Immature natural killer cell (primary cell): ENCODE measurements around the gene LMNA. TPM values are rescaled to one million over a fixed set of nuclear protein-coding genes. Genes with fewer than 3 reads are reported as not detected.

Experiments
- DNase-seq, 3 donors: peaks; one replicate each; pipeline ENCODE4 v3.0.0; 2022; ENCODE audit warnings: mixed read lengths in 1 of 3
- H3K27ac Mint-ChIP-seq, 6 donors: one replicate each; pipeline ENCODE4 v1.8.0; 2020; ENCODE audit warnings: mixed read lengths in 6 of 6, mild to moderate bottlenecking in 5 of 6, inconsistent platforms in 4 of 6, moderate library complexity in 3 of 6
- H3K27me3 Mint-ChIP-seq, 3 donors: one replicate each; pipeline ENCODE4 v1.8.0; 2020 to 2021; ENCODE audit warnings: low read depth in 3 of 3, mild to moderate bottlenecking in 3 of 3, mixed read lengths in 3 of 3, moderate library complexity in 3 of 3, inconsistent platforms in 1 of 3
- H3K36me3 Mint-ChIP-seq, 3 donors: one replicate each; pipeline ENCODE4 v1.8.0; 2020; ENCODE audit warnings: mixed read lengths in 3 of 3, inconsistent platforms in 2 of 3, mild to moderate bottlenecking in 2 of 3
- H3K4me1 Mint-ChIP-seq, 2 donors: one replicate each; pipeline ENCODE4 v1.8.0; 2020; ENCODE audit warnings: inconsistent platforms in 2 of 2, mild to moderate bottlenecking in 2 of 2, mixed read lengths in 2 of 2, moderate library complexity in 1 of 2
- H3K4me3 Mint-ChIP-seq, 5 donors: one replicate each; pipeline ENCODE4 v1.8.0; 2020; ENCODE audit warnings: mild to moderate bottlenecking in 5 of 5, mixed read lengths in 5 of 5, inconsistent platforms in 3 of 5, moderate library complexity in 3 of 5
- H3K9me3 Mint-ChIP-seq, 6 donors: one replicate each; pipeline ENCODE4 v1.8.0; 2020; ENCODE audit warnings: mild to moderate bottlenecking in 6 of 6, mixed read lengths in 6 of 6, inconsistent platforms in 4 of 6, moderate library complexity in 3 of 6
- polyA plus RNA-seq, 3 donors: library from polyadenylated mRNA; unstranded; fragments of 300-500 nt; fragmentation: Illumina TruSeq; gene quantifications; one replicate each; pipeline ENCODE4 v1.2.3, GENCODE V29; 2021

The LMNA gene
- polyA plus RNA-seq, 3 donors from 2014 or later, result 4.4 to 14.0 (median 10.3) TPM

DNA sequence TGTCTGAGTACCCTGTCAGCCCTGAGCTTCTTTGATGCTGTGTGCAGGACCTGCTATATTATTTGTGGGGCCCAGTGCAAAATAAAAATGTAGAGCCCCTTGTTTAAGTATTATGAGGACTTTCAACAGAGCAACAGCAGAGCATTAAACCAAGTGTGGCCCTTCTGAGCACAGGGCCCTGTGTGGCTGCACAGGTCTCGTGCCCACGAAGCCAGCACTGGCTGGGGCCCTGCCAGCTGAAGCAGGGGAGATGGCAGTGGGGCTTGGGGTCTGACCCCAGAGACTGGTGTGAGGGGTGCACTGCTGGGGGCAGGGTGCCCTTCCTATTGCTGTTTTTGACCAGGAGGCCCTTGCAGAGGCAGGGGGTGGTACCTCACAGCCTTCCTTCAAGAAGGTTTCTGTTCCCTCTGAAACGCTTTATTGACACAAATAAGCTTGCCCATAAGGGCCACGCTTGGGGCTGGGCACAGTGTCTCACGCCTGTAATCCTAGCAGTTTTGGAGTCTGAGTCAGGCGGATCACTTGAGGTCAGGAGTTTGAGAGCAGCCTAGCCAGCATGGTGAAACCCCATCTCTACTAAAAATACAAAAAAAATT is 36.7 kb downstream of the LMNA start:
- H3K27me3 Mint-ChIP-seq, result peaks cover 1 to 4% (median 3%) of the 10 kb centered on the region in 3 donors
- H3K36me3 Mint-ChIP-seq, result no peaks in the 10 kb centered on the region
- H3K9me3 Mint-ChIP-seq, result no peaks in the 10 kb centered on the region
- no peak for DNase-seq
- peaks cover 6 to 9% of the 10 kb centered on the region in 2 donors for H3K4me1 Mint-ChIP-seq
- H3K4me3 Mint-ChIP-seq, result no peak overlapping the region
- H3K27ac Mint-ChIP-seq, result no peak overlapping the region

DNA sequence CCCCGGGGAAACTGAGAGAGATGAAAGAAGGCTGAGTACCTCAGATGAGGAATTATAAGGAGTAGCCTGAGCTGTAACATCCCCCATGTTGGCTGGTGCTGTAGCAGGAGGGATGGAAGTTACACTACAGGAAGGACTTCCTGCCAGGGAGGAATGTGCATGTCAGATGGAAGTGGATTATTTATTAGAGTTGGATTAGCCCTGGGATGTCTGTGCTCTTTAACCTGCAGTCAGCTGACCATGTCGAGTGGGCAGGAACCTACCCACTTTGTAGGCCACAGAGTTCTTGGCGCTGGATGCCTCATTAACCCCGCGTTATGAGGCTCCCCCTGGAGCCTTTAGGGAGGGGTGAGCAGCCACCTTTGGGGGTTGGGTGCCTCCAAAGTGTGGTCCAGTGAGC is 38.1 kb downstream of the LMNA start:
- Mint-ChIP-seq H3K4me1 (peaks cover 8 to 12% of the 10 kb centered on the region in 2 donors), H3K9me3 (no peaks in the 10 kb centered on the region), H3K27ac (no peak overlapping the region), H3K27me3 (peaks cover 2 to 7% (median 3%) of the 10 kb centered on the region in 3 donors), H3K36me3 (no peaks in the 10 kb centered on the region), H3K4me3 (no peak overlapping the region)
- no peak for DNase-seq

DNA sequence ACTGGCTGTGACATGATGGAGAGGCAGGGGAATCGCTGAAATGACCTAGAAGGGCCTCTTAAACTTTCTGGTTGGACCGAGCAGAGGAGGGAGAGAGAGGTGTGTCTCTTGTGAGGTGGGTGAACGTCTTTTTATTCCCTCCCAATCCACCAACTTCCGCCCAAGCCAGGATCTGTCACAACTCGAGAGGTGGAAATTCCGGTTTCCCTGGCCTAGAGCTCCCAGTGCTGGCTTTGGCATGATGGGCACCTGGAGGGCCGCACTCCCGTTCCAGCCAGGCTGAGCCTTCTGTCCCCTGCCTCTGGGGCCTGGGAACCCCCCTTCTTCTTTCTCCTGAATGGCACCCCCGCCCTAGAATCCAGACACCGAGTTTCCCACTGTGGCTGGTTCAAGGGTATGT is 38.9 kb downstream of the LMNA start, which contains the start of gene SEMA4A:
Gene SEMA4A, plus strand, starts transcription at position 224 of the 400 bp plus-strand sequence. CDS start 994 bp downstream, outside the sequence.
- DNase-seq, result no peak
- Mint-ChIP-seq H3K27ac (peak within 1 kb of the TSS in 1 of 6 donors; percentile 67), H3K4me3 (no peak within 1 kb of the TSS), H3K4me1 (peaks cover 8 to 10% of the 10 kb centered on the region in 2 donors), H3K9me3 (no peaks in the 10 kb centered on the region), H3K27me3 (peaks cover 2 to 10% (median 3%) of the 10 kb centered on the region in 3 donors), H3K36me3 (no peaks in the 10 kb centered on the region)

DNA sequence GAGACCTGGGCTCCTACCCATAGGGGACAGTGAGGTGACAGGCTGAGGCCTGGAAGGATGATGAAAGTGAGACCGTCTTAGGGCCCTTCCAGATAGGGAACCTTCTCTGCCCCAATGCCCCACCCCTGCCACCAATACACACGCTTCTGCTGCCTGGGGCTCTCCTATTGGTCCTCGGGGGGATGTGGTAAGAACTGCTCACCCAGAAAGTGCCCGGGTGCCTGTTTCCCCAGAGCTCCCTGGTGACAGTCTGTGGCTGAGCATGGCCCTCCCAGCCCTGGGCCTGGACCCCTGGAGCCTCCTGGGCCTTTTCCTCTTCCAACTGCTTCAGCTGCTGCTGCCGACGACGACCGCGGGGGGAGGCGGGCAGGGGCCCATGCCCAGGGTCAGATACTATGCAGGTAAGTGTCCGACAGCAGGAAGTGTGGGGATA is 39.8 kb downstream of the LMNA start:
- peaks cover 2 to 10% (median 3%) of the 10 kb centered on the region in 3 donors for H3K27me3 Mint-ChIP-seq
- H3K4me1 Mint-ChIP-seq, result peaks cover 8 to 9% of the 10 kb centered on the region in 2 donors
- H3K9me3 Mint-ChIP-seq, result no peaks in the 10 kb centered on the region
- H3K27ac Mint-ChIP-seq, result peak overlapping the region in 1 of 6 donors; percentile 71
- peak overlapping the region in 1 of 5 donors; percentile 25 for H3K4me3 Mint-ChIP-seq
- no peak for DNase-seq
- no peaks in the 10 kb centered on the region for H3K36me3 Mint-ChIP-seq

DNA sequence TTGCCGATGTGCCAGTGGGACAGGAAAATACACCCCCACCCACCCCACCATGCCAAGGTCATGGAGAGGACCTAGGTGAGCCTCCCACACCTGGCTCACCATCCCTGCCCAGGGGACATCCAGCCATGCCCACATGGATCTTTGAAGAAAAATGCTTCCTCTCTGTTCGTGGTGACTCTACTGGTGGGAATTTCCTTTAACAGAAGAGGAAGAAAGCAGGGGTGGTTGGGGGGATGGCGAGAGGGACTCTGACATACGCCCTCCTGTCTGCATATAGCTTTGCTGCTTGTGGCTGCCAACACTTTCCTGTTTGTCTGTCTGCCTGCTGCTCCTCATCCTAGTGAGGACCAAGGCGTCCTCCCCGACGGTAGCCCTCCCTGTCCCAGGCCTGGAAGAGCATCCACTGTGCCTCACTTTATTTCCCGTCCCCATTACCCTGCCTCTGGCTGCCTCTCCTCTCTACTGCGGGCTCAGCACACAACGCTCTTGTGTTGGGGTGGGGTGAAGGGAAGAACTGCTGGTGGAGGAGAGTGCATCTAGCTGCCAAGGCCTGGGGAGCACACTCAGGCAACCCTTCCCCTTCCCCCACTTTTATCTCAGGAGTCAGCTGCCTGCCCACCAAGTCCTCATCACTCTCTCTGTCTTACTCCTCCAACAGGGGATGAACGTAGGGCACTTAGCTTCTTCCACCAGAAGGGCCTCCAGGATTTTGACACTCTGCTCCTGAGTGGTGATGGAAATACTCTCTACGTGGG is 41.4 kb downstream of the LMNA start:
- Mint-ChIP-seq H3K36me3 (no peaks in the 10 kb centered on the region), H3K4me3 (no peak overlapping the region), H3K9me3 (no peaks in the 10 kb centered on the region), H3K4me1 (peaks cover 14 to 16% of the 10 kb centered on the region in 2 donors), H3K27me3 (peaks cover 3 to 10% (median 4%) of the 10 kb centered on the region in 3 donors), H3K27ac (no peak overlapping the region)
- no peak for DNase-seq

DNA sequence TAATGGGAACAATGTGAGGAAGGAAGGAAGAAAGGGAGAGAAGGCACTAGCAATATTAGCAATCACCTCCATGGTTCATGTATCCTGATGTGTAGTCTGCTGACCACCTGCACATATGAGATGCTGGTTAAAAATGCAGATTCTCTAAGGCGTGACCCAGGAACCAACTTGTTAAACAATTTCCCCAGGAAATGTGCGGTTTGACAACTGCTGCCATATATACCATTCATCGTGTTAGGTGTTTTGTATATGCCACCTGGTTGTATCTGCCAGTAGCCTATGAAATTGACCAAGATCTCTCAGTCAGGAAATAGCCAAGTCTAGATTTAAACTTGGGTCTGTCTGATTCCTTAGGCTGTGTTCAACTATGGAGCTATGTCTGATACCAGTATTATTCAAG is 43.0 kb downstream of the LMNA start:
- Mint-ChIP-seq H3K4me1 (peaks cover 18 to 21% of the 10 kb centered on the region in 2 donors), H3K4me3 (peak overlapping the region in 1 of 5 donors; percentile 35), H3K36me3 (no peaks in the 10 kb centered on the region), H3K27ac (peak overlapping the region in 3 of 6 donors; percentile 24 to 49 (median 34)), H3K9me3 (no peaks in the 10 kb centered on the region), H3K27me3 (peaks cover 5 to 10% (median 6%) of the 10 kb centered on the region in 3 donors)
- DNase-seq, result no peak

DNA sequence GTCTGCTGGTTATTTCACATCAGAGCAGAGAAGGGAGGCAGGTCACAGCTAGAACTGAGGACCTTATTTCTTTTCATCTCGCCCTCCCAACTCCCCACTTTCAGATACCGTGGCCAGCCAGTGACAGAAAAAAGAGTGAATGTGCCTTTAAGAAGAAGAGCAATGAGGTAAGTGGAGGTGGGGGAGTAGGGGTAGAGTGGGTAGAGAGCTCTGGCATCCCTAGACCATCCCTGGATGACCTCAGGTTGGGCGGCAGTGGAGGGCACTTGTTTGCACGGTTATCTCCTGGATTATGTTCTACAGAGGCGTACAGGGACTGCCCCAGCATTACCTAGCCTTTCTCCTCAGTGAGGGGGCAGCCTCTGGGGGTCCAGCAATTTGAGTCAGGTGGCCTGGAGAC is 43.5 kb downstream of the LMNA start:
- H3K4me3 Mint-ChIP-seq, result peak overlapping the region in 1 of 5 donors; percentile 35
- no peak for DNase-seq
- H3K9me3 Mint-ChIP-seq, result no peaks in the 10 kb centered on the region
- H3K36me3 Mint-ChIP-seq, result no peaks in the 10 kb centered on the region
- H3K27ac Mint-ChIP-seq, result peak overlapping the region in 2 of 6 donors; percentile 34 to 49
- peaks cover 5 to 10% (median 6%) of the 10 kb centered on the region in 3 donors for H3K27me3 Mint-ChIP-seq
- peaks cover 18 to 21% of the 10 kb centered on the region in 2 donors for H3K4me1 Mint-ChIP-seq

DNA sequence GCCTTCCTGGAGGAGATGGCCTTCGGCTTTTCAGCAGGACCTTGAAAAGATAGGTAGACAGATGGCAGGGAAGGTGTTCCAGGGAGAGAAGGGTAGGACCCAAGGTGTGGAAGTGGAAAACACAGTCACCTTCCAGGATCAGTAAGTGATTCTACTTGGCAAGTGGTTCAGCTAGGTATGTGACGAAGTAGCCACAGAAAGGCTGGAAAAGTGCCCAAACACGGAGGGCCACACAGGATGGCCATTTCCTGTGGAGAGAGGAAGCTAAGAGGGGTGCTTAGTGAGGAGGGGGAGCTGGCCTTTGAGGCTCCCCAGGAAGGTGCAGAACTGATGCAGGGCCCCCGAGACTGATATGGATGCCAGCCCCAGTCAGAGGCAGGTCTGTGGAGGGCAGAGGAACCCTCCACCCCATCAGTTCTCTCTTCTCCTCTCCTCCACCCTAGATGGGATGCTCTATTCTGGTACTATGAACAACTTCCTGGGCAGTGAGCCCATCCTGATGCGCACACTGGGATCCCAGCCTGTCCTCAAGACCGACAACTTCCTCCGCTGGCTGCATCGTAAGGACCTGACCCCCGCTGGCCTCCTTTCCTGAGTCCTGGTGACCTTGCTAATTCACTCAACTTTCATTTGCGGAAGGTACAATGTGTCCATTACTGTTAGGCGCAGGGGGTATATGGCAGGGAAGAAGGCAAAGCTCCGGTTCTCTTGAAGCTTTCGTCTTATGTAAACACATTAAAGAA is 45.7 kb downstream of the LMNA start:
- Mint-ChIP-seq H3K27ac (peak overlapping the region in 3 of 6 donors; percentile 37 to 75 (median 49)), H3K4me1 (peaks cover 18 to 21% of the 10 kb centered on the region in 2 donors), H3K27me3 (peaks cover 5 to 6% (median 5%) of the 10 kb centered on the region in 3 donors), H3K9me3 (no peaks in the 10 kb centered on the region), H3K4me3 (peak overlapping the region; percentile 69 to 81 (median 78)), H3K36me3 (no peaks in the 10 kb centered on the region)
- no peak for DNase-seq

DNA sequence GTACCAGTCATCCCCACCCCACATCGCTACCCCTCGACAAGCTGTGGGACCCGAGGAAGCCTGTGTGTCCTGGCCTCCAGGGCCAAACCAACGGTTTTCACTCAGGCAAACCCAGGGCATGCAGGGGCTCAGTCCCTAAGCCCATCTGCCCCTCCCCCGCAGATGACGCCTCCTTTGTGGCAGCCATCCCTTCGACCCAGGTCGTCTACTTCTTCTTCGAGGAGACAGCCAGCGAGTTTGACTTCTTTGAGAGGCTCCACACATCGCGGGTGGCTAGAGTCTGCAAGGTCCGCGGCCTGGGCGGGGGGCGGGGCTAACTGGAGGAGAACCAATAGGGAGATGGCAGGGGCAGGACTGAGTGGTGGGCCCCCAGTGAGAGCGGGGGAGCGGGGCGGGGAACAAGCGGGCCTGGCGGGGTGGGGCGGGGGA is 46.2 kb downstream of the LMNA start:
- Mint-ChIP-seq H3K4me1 (peaks cover 18 to 21% of the 10 kb centered on the region in 2 donors), H3K36me3 (no peaks in the 10 kb centered on the region), H3K27ac (peak overlapping the region in 3 of 6 donors; percentile 37 to 75 (median 49)), H3K4me3 (peak overlapping the region; percentile 69 to 81 (median 78)), H3K27me3 (peaks cover 5 to 6% (median 6%) of the 10 kb centered on the region in 3 donors), H3K9me3 (no peaks in the 10 kb centered on the region)
- DNase-seq, result peak; percentile 55 to 68 (median 61)

DNA sequence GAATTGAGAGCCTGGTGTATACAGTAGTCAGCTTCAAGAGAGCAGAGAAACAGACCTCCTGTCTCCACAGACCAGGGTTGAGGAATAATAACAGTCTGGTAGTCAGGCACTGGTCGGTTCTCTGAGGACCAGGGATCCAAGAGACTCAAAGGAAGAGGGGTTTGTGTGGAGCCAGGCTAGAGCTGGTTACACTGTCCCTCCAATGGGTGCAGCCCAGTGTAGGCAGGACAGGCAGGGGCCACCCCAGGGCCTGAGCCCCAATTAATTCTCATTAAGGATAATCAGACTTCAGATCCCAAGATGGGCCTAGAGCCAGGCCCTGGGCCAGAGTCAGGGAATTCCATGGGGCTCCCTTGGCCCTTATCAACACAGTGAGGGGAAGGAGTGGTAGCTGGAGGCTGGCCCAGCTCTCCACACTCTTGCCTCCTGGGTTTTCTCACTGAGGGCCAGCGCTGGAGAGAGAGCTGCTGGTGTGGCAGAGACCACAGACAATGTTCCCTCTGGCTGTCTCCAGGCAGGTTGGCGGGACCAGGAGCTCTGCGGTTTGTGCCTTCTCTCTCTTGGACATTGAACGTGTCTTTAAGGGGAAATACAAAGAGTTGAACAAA is 48.0 kb downstream of the LMNA start:
- H3K36me3 Mint-ChIP-seq, result no peaks in the 10 kb centered on the region
- peaks cover 15 to 17% of the 10 kb centered on the region in 2 donors for H3K4me1 Mint-ChIP-seq
- H3K9me3 Mint-ChIP-seq, result no peaks in the 10 kb centered on the region
- peaks cover 2 to 6% (median 4%) of the 10 kb centered on the region in 3 donors for H3K27me3 Mint-ChIP-seq
- DNase-seq, result no peak
- peak overlapping the region in 2 of 6 donors; percentile 33 to 64 for H3K27ac Mint-ChIP-seq
- H3K4me3 Mint-ChIP-seq, result peak overlapping the region in 3 of 5 donors; percentile 2 to 40 (median 7)

DNA sequence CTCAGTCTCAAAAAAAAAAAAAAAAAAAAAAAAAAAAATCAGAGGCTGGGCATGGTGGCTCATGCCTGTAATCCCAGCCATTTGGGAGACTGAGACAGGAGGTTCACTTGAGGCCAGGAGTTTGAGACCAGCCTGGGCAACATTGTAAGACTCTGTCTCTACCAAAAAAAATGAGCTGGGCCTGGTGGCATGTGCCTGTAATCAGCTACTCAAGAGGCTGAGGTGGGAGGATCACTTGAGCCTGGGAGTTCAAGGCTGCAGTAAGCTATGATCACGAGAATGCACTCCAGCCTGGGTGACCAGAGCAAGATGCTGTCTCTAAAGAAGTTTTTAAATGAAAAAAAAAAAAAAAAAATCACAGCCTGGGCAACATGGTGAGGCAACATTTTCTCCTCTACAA is 49.2 kb downstream of the LMNA start:
- Mint-ChIP-seq H3K27ac (no peak overlapping the region), H3K27me3 (peaks cover 0 to 7% (median 2%) of the 10 kb centered on the region in 3 donors), H3K4me1 (peaks cover 11 to 13% of the 10 kb centered on the region in 2 donors), H3K36me3 (no peaks in the 10 kb centered on the region), H3K4me3 (no peak overlapping the region), H3K9me3 (no peaks in the 10 kb centered on the region)
- no peak for DNase-seq

DNA sequence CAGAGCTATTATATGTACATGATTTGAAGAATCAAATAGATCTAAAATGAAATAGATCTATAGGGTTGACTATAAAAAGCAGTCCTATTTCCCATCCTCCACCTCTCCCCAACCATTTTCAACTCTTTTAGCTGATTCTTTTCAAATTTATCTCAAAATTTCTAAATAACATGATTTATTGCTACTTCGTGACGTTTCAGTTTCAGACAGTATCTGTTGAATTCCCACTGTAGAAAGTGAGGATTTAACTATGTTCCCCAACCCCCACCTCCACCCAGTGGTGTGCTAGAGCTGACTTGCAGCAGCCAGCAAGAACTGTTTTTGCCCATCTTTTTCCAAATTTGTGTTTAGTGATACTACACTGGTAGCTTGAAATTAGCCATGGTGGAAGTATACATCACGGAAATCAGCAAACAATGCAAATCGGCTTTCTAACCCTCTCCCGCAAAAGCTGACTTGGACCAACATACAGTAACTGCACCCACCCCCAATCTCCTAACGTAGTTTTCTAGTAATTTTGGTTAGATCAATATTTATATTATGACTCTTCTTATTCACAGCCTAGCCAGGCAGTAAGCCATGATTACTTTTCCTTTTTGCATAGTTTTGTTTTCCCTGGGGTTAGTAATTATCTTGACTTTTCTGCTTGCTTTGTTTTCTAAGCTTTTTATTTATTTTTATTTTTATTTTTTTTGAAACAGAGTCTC is 49.8 kb downstream of the LMNA start:
- peaks cover 0 to 7% (median 2%) of the 10 kb centered on the region in 3 donors for H3K27me3 Mint-ChIP-seq
- no peaks in the 10 kb centered on the region for H3K36me3 Mint-ChIP-seq
- H3K4me3 Mint-ChIP-seq, result no peak overlapping the region
- peaks cover 11 to 13% of the 10 kb centered on the region in 2 donors for H3K4me1 Mint-ChIP-seq
- no peaks in the 10 kb centered on the region for H3K9me3 Mint-ChIP-seq
- no peak for DNase-seq
- no peak overlapping the region for H3K27ac Mint-ChIP-seq

DNA sequence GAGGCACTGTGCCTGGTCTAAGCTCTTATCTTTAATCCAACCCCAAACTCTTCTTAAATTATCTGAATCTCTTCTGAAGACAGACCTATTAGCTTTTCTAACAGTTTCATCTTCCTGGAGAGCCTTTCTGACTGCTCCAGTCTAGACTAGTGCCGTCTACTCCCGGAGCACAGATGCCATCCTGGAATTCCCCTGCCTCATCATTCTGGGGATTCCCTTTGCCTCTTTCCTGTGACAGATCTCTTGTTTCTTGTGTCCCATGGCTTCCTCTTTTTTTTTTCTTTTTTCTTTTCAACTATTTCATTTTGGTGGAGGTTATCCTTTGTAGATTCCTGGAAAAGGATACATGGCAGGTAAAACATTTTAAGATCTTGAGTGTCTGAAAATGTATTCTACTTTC is 50.6 kb downstream of the LMNA start:
- DNase-seq, result no peak
- Mint-ChIP-seq H3K27ac (peak overlapping the region in 1 of 6 donors; percentile 17), H3K9me3 (no peaks in the 10 kb centered on the region), H3K36me3 (no peaks in the 10 kb centered on the region), H3K4me1 (peaks cover 9 to 13% of the 10 kb centered on the region in 2 donors), H3K4me3 (no peak overlapping the region), H3K27me3 (peaks cover 0 to 5% (median 2%) of the 10 kb centered on the region in 3 donors)
